Suprapubic skin (tissue), 4 donors: ENCODE results near the gene SGPL1. TPM values are rescaled to one million over a fixed set of nuclear protein-coding genes. Genes with fewer than 3 reads are reported as not detected.
"Not testable (repeated sequence)": the region's sequence is repeated elsewhere in the genome, so short reads cannot be mapped to it uniquely, and the experiment has no call there.

ENCODE experiments used
- DNase-seq, 2 donors: peaks; one replicate each; pipeline ENCODE4 v3.0.0-alpha.2; 2019; ENCODE audit warnings: low spot score in 2 of 2
- H3K27ac ChIP-seq: fragments of 200-600 bp; sonication (generic); one replicate; pipeline ENCODE4 v1.5.1; 2019
- H3K27me3 ChIP-seq: fragments of 200-600 bp; sonication (generic); one replicate; pipeline ENCODE4 v1.5.1; 2019
- H3K36me3 ChIP-seq: fragments of 200-600 bp; sonication (generic); one replicate; pipeline ENCODE4 v1.5.1; 2019
- H3K4me1 ChIP-seq: fragments of 200-600 bp; sonication (generic); one replicate; pipeline ENCODE4 v1.5.1; 2019
- H3K4me3 ChIP-seq: fragments of 200-600 bp; sonication (generic); one replicate; pipeline ENCODE4 v1.5.1; 2019; ENCODE audit warnings: mild to moderate bottlenecking
- H3K9me3 ChIP-seq: fragments of 200-600 bp; sonication (generic); one replicate; pipeline ENCODE4 v1.5.1; 2019
- EP300 ChIP-seq: sonication (generic); formaldehyde crosslinking; IDR thresholded peaks from one replicate; pipeline ENCODE4 v1.6.1; 2017; ENCODE audit warnings: antibody characterized with exemption
- POLR2A ChIP-seq, 2 donors: fragments of 450-650 bp; IDR thresholded peaks; one replicate each; pipeline ENCODE4 v1.6.1; 2017; ENCODE audit warnings: antibody characterized with exemption in 2 of 2, mild to moderate bottlenecking in 2 of 2, moderate library complexity in 2 of 2
- POLR2AphosphoS5 ChIP-seq, 3 donors: sonication (generic); formaldehyde crosslinking; IDR thresholded peaks; one replicate each; pipeline ENCODE4 v1.6.1; 2017; ENCODE audit warnings: antibody characterized with exemption in 3 of 3
- WGBS: methylation state at CpG from one replicate; pipeline ENCODE4 v1.1.5; 2018; 5-methylcytosine and 5-hydroxymethylcytosine counted together
- total RNA-seq, 4 donors: library from RNA; depleted of rRNA; stranded (reverse); fragments of >200 nt; gene quantifications; one replicate each; pipeline ENCODE4 v1.1.0, GENCODE V29; 2016
- TF ChIP-seq, protein P1 (sequence below), 2 donors: fragments of 200-600 bp in 1 of 2; fragments of 450-650 bp in 1 of 2; sonication (generic) in 1 of 2; IDR thresholded peaks; one replicate each; pipeline ENCODE4 v1.5.1; 2016 to 2019; ENCODE audit warnings: antibody characterized with exemption in 2 of 2, mild to moderate bottlenecking in 1 of 2, moderate library complexity in 1 of 2

Gene SGPL1, protein sequence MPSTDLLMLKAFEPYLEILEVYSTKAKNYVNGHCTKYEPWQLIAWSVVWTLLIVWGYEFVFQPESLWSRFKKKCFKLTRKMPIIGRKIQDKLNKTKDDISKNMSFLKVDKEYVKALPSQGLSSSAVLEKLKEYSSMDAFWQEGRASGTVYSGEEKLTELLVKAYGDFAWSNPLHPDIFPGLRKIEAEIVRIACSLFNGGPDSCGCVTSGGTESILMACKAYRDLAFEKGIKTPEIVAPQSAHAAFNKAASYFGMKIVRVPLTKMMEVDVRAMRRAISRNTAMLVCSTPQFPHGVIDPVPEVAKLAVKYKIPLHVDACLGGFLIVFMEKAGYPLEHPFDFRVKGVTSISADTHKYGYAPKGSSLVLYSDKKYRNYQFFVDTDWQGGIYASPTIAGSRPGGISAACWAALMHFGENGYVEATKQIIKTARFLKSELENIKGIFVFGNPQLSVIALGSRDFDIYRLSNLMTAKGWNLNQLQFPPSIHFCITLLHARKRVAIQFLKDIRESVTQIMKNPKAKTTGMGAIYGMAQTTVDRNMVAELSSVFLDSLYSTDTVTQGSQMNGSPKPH
- 10 to 100 TPM; 54.4 to 80.1 (median 59.6) TPM for total RNA-seq

DNA sequence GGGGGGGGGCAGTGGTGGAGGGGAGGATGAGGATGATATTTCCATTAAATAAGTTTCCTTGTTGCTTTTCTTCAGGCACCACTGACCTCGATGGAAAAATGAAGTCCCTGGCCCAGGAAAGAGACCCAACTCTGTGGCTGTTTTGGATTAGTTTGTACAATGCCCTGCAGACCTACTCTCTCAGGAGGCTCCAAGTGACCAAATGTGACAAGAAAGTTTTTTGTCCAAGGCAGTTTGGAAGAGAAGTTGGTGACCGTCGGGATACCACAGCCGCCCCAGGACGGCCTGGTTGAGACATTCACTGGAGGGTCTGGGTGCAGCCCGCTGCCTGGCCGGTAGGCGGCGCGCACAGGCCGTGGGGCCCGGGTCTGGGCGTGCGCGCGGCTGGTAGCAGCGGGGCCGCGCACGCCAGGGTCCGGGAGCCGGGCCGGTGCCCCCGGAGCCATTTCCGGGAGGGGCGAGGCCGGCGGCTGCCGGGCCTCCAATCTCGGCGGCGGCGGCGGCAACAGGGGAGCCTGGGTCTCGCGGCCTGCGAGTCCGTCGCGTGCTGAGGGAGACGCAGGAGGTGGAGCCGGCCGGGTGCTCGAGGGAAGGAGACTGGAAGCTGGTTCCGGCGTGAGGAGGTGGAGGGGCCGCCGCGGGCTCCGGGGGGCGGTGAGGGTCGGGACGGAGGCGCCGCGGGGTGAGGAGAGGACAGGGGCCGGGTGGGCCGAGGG lies at the start of gene SGPL1:
TSS of gene SGPL1 (plus strand) at position 445 of the 716 bp plus-strand sequence. CDS start 906 bp downstream, outside the sequence.
- peaks cover 21% of the 10 kb centered on the region for H3K4me1 ChIP-seq
- H3K4me3 ChIP-seq: peak within 1 kb of the TSS; percentile 79
- peak; percentile 85 to 89 for DNase-seq
- TF ChIP-seq EP300: no peak
- TF ChIP-seq, protein P1, sequence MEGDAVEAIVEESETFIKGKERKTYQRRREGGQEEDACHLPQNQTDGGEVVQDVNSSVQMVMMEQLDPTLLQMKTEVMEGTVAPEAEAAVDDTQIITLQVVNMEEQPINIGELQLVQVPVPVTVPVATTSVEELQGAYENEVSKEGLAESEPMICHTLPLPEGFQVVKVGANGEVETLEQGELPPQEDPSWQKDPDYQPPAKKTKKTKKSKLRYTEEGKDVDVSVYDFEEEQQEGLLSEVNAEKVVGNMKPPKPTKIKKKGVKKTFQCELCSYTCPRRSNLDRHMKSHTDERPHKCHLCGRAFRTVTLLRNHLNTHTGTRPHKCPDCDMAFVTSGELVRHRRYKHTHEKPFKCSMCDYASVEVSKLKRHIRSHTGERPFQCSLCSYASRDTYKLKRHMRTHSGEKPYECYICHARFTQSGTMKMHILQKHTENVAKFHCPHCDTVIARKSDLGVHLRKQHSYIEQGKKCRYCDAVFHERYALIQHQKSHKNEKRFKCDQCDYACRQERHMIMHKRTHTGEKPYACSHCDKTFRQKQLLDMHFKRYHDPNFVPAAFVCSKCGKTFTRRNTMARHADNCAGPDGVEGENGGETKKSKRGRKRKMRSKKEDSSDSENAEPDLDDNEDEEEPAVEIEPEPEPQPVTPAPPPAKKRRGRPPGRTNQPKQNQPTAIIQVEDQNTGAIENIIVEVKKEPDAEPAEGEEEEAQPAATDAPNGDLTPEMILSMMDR (IDR thresholded peaks at IDR 0.05): peak; percentile 96 to 99
- no peak for TF ChIP-seq POLR2AphosphoS5 (IDR thresholded peaks at IDR 0.05)
- TF ChIP-seq POLR2A (IDR thresholded peaks at IDR 0.05): peak; percentile 41 to 53
- WGBS: 3% methylated on average over 19 of the region's 58 CpGs
- peaks cover 13% of the 10 kb centered on the region for H3K36me3 ChIP-seq
- H3K27me3 ChIP-seq: no peaks in the 10 kb centered on the region
- peak within 1 kb of the TSS; percentile 98 for H3K27ac ChIP-seq
- H3K9me3 ChIP-seq: no peaks in the 10 kb centered on the region

DNA sequence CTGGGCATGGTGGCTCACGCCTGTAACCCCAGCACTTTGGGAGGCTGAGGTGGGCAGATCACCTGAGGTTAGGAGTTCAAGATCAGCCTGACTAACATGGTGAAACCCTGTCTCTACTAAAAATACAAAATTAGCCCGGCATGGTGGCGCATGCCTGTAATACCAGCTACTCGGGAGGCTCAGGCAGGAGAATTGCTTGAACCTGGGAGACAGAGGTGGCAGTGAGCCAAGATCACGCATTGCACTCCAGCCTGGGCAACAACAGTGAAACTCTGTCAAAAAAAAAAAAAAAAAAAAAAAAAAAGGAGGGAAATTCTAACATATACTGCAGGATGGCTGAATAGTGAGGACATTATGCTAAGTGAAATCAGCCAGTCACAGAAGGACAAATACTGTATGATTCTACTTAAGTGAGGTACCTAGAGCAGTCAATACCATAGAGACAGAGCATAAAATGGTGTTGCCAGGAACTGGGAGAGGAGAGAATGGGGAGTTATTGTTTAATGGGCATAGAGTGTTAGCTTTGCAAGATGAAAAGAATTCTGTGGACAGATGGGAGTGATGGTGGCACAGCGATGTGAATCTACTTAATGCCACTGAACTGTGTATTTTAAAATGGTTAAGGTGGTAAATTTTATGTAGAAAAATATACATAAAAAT lies 47.6 kb upstream of the SGPL1 start:
- 80% methylated on average over 6 of the region's 6 CpGs for WGBS
- H3K36me3 ChIP-seq, H3K4me1 ChIP-seq, H3K4me3 ChIP-seq, H3K9me3 ChIP-seq, H3K27me3 ChIP-seq, H3K27ac ChIP-seq: not testable (repeated sequence)
- DNase-seq: peak in 1 of 2 donors; percentile 49

DNA sequence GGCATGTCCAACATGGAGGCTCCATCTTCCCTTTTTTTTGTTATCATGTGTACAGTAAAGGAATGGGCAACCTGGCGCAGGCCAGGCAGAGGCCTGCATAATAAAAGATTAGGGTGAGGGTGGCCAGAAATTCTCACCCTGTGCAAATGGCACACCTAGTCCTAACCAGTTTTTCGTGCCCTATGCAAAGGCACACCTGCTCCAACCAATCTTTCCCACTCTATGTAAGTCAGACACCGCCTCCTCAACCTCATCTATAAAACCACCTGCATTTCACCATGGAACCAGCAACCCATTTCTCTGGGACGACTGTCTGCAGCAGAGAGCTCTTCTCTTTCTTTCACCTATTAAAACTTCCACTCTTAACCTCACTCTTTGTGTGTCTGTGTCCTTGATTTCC lies 46.6 kb upstream of the SGPL1 start:
- no peak overlapping the region for H3K4me3 ChIP-seq
- no peaks in the 10 kb centered on the region for H3K36me3 ChIP-seq
- H3K27ac ChIP-seq: no peak overlapping the region
- no peaks in the 10 kb centered on the region for H3K4me1 ChIP-seq
- H3K9me3 ChIP-seq: no peaks in the 10 kb centered on the region
- TF ChIP-seq, protein P1 (IDR thresholded peaks at IDR 0.05): no peak
- H3K27me3 ChIP-seq: no peaks in the 10 kb centered on the region
- DNase-seq: peak in 1 of 2 donors; percentile 26
- 89% methylated on average over 4 of the region's 4 CpGs for WGBS

DNA sequence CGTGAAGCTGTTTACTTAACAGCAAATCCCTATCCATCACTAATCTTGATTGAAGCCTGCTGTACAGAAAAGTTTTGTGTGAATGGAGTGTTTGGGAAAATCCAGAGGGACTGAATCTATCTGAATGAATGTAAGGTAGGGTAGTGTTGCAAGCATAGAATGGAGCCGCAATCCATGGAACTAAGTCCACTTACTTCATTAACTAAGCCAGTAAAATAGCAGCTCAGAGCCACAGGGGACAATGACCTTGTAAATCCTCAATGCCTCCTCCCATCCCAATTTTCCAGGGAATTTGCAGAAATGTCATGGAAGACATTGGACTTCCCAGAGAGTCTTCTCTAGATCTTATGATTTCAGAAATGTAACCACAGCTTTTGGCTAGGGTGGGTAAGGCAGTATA lies 45.7 kb upstream of the SGPL1 start:
- Histone ChIP-seq H3K27ac (no peak overlapping the region), H3K4me3 (no peak overlapping the region), H3K36me3 (no peaks in the 10 kb centered on the region), H3K4me1 (peaks cover 3% of the 10 kb centered on the region), H3K9me3 (no peaks in the 10 kb centered on the region), H3K27me3 (no peaks in the 10 kb centered on the region)
- WGBS: 88% methylated on average over 2 of the region's 2 CpGs
- no peak for DNase-seq
- TF ChIP-seq EP300 (no peak), POLR2AphosphoS5 (IDR thresholded peaks at IDR 0.05) (no peak)

DNA sequence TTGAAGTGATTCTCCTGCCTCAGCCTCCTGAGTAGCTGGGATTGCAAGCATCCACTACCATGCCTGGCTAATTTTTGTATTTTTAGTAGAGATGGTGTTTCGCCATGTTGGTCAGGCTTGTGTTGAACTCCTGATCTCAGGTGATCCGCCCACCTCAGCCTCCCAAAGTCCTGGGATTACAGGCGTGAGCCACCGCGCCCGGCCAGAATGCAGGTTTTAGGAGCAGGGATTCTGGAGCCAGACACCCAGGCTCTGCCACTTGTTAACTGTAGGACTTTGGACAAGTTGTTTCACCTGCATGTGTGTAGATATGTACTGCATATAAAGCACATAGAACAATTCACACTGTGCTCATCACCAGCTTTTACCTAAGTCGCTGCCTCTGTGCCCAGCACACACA lies 45.2 kb upstream of the SGPL1 start:
- H3K4me3 ChIP-seq, H3K9me3 ChIP-seq, H3K36me3 ChIP-seq, H3K27me3 ChIP-seq, H3K4me1 ChIP-seq, H3K27ac ChIP-seq: not testable (repeated sequence)
- WGBS: 94% methylated on average over 7 of the region's 7 CpGs
- peak in 1 of 2 donors; percentile 64 for DNase-seq

DNA sequence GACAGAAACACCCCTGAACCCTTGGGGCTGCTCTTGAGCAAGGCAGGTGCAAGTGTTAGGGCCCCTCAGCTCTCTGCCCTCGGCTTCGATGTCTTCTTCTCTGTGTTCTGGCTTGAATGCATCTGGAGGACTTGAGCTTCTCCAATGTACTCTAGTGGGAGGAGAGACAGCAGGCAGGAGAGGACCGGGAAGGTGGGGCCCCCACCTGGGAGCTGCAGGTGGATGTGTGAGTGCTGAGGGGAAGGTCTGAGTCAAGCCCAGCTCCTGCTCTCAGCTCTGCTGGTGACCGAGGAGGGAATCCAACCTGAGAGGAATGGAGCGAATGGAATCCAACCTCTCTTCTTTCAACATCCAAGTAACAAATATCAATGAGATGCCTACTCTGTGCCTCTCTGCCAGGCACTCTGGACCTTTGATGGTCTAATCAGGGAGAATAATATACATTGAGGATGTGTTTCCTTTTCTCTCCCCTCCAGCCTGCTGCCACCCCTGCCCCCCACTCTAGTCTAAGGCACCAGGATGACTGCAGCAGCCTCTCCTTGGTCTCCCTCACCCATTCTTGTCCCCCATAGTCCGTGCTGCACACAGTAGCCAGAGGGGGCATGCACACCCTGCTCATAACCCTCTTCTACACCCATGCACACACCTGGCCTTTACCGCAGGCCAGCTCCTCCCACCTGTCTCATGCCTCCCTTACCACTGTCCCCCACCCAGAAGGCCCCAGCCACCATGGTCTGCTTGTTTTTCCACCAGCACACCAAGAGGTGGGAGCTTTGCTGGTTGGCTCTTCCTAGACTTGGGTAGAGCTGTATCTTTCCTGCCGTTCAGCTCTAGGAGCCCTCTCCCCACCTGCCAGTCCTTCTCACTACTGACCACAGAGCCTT lies 44.2 kb upstream of the SGPL1 start:
- H3K27ac ChIP-seq: no peak overlapping the region
- no peaks in the 10 kb centered on the region for H3K36me3 ChIP-seq
- WGBS: 86% methylated on average over 8 of the region's 8 CpGs
- H3K27me3 ChIP-seq: no peaks in the 10 kb centered on the region
- no peaks in the 10 kb centered on the region for H3K9me3 ChIP-seq
- no peak overlapping the region for H3K4me3 ChIP-seq
- H3K4me1 ChIP-seq: peaks cover 7% of the 10 kb centered on the region
- DNase-seq: peak; percentile 21 to 57
- TF ChIP-seq, protein P1 (IDR thresholded peaks at IDR 0.05): no peak
- TF ChIP-seq EP300 (no peak), POLR2AphosphoS5 (IDR thresholded peaks at IDR 0.05) (no peak), POLR2A (IDR thresholded peaks at IDR 0.05) (no peak)
